Glutamatergic neuron (in vitro differentiated cells): ENCODE measurements around the gene NPR3. TPM values are rescaled to one million over a fixed set of nuclear protein-coding genes. Genes with fewer than 3 reads are reported as not detected.

Source experiments
- DNase-seq: peaks from one replicate; pipeline ENCODE4 v3.0.0; 2022
- H3K27ac Mint-ChIP-seq: one replicate; pipeline ENCODE4 v1.8.0; 2020; ENCODE audit warnings: mild to moderate bottlenecking, mixed read lengths, inconsistent platforms; ENCODE audit not compliant: unreplicated experiment
- H3K27me3 Mint-ChIP-seq: one replicate; pipeline ENCODE4 v1.8.0; 2020; ENCODE audit warnings: mild to moderate bottlenecking, moderate library complexity, mixed read lengths, inconsistent platforms; ENCODE audit not compliant: unreplicated experiment
- H3K36me3 Mint-ChIP-seq: one replicate; pipeline ENCODE4 v1.8.0; 2020; ENCODE audit warnings: mild to moderate bottlenecking, mixed read lengths, inconsistent platforms; ENCODE audit not compliant: unreplicated experiment
- H3K4me1 Mint-ChIP-seq: one replicate; pipeline ENCODE4 v1.8.0; 2020; ENCODE audit warnings: mild to moderate bottlenecking, low read depth, mixed read lengths, inconsistent platforms; ENCODE audit not compliant: unreplicated experiment
- H3K4me3 Mint-ChIP-seq: one replicate; pipeline ENCODE4 v1.8.0; 2020; ENCODE audit warnings: mild to moderate bottlenecking, mixed read lengths, inconsistent platforms; ENCODE audit not compliant: unreplicated experiment
- H3K9me3 Mint-ChIP-seq: one replicate; pipeline ENCODE4 v1.8.0; 2020; ENCODE audit warnings: mild to moderate bottlenecking, moderate library complexity, mixed read lengths, inconsistent platforms; ENCODE audit not compliant: unreplicated experiment
- total RNA-seq: library from RNA; stranded (reverse); fragmentation: NEBNext Ultra II Directional; extraction: Animal tissue kit (Norgen Biotek cat#: 25700); gene quantifications from one replicate; pipeline ENCODE4 v1.2.1, GENCODE V29; 2021; ENCODE audit not compliant: unreplicated experiment
- TF ChIP-seq, protein P1 (sequence below): fragments of 200-600 bp; sonication (generic); IDR thresholded peaks from one replicate; pipeline ENCODE4 v1.5.0; 2021; ENCODE audit not compliant: partially characterized antibody, unreplicated experiment

Gene NPR3
- total RNA-seq, 1 donor from 2014 or later, result not detected

DNA sequence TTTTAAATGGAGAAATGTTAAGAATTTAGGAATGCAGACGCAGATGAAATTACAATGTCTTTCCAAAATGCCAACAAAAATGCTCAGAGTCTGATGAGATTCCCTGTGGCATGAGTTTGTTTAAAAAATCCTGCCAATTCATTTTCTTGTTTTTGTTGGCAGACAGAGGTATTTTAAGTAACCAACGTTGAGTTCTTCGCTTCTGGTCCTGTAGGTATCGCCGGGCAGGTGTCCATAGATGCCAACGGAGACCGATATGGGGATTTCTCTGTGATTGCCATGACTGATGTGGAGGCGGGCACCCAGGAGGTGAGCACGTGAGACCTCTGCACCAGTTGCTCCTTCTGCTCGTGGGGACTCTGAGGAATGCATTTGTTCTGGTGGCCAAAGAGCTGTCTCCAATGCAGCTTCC, 69.4 kb downstream of the NPR3 start:
- Mint-ChIP-seq H3K36me3 (no peaks in the 10 kb centered on the region), H3K27ac (no peak overlapping the region), H3K4me1 (no peaks in the 10 kb centered on the region), H3K9me3 (no peaks in the 10 kb centered on the region), H3K27me3 (no peaks in the 10 kb centered on the region), H3K4me3 (no peak overlapping the region)
- TF ChIP-seq, protein P1, sequence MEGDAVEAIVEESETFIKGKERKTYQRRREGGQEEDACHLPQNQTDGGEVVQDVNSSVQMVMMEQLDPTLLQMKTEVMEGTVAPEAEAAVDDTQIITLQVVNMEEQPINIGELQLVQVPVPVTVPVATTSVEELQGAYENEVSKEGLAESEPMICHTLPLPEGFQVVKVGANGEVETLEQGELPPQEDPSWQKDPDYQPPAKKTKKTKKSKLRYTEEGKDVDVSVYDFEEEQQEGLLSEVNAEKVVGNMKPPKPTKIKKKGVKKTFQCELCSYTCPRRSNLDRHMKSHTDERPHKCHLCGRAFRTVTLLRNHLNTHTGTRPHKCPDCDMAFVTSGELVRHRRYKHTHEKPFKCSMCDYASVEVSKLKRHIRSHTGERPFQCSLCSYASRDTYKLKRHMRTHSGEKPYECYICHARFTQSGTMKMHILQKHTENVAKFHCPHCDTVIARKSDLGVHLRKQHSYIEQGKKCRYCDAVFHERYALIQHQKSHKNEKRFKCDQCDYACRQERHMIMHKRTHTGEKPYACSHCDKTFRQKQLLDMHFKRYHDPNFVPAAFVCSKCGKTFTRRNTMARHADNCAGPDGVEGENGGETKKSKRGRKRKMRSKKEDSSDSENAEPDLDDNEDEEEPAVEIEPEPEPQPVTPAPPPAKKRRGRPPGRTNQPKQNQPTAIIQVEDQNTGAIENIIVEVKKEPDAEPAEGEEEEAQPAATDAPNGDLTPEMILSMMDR, result no peak
- DNase-seq, result no peak

DNA sequence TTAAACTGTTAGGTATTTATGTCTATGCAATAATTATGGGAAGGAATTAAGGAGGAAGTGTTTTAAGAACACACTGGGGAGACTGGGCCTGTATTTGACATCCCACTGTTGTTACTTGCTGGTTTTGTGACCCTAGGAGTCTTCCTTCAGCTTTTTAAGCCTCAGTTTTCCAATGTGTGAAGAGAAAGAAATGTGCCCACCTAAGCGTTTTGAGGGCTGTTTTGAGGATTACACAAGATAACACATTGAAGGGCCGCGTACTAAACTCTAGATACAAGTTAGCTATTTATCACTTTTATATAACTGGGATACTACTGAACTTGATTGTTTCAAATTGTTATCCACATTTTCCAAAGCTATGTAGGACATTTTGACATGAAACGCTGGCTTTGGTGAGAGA, 72.5 kb downstream of the NPR3 start:
- no peak overlapping the region for H3K4me3 Mint-ChIP-seq

DNA sequence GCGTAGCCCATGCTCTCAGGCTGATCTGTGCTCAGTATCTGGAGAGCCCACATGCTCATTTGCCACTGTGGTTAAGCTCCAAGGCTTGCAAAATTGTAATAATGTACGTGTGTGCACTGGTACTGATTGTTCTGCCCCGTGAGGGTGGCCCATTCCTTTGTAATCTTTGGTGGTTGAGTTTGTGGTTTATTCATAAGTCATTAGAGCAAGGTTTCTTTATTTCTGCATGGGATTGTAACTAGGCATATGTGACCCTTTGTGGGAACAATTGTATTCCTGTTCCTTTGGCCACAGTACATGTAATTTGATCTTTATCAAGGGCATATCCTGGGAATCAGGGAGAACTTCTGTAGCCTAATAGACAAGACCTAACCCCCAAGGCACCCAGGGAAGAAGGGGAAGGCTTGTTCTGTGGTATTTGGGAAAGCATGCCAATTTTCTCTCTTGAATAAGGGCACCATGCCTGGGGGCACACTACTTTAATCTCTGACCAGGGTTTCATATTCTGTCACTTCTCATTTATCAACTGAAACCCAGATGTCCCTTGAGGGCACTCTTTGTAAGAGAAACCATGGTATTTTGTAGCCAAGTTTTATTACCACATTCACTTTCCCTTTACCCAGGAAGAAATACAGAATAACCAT, 74.6 kb downstream of the NPR3 start:
- no peaks in the 10 kb centered on the region for H3K9me3 Mint-ChIP-seq
- no peak overlapping the region for H3K4me3 Mint-ChIP-seq

More for the DNA sequence above, 72.5 kb downstream of the NPR3 start:
- no peak for DNase-seq
- Mint-ChIP-seq H3K4me1 (peaks cover 1% of the 10 kb centered on the region), H3K36me3 (no peaks in the 10 kb centered on the region), H3K27ac (no peak overlapping the region), H3K27me3 (no peaks in the 10 kb centered on the region), H3K9me3 (no peaks in the 10 kb centered on the region)
- TF ChIP-seq, protein P1, result no peak

DNA sequence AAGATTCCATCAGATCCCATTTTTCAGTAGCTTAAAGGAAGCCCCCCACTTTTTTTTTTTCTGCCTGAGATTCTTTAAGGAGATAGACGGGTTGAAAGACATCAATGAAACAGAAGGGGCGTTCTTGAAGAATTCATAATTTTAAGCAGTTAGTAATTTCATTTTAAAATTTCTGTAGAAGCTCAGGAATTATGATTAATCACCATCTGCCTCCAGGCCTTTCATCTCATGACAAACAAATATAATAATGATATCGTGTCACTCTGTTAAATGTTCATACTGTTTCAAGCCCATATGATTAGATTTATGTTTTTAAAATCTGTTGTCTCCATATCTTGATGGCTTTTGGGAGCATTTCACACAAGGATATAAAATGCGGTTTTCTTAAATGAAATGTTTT, 75.2 kb downstream of the NPR3 start:
- DNase-seq, result no peak
- H3K36me3 Mint-ChIP-seq, result no peaks in the 10 kb centered on the region
- peaks cover 1% of the 10 kb centered on the region for H3K4me1 Mint-ChIP-seq
- H3K27ac Mint-ChIP-seq, result no peak overlapping the region
- peaks cover 2% of the 10 kb centered on the region for H3K27me3 Mint-ChIP-seq
- H3K9me3 Mint-ChIP-seq, result no peaks in the 10 kb centered on the region
- TF ChIP-seq, protein P1, result no peak
- no peak overlapping the region for H3K4me3 Mint-ChIP-seq

More for the DNA sequence above, 74.6 kb downstream of the NPR3 start:
- no peak overlapping the region for H3K27ac Mint-ChIP-seq
- H3K4me1 Mint-ChIP-seq, result peaks cover 1% of the 10 kb centered on the region
- H3K36me3 Mint-ChIP-seq, result no peaks in the 10 kb centered on the region
- peaks cover 2% of the 10 kb centered on the region for H3K27me3 Mint-ChIP-seq
- TF ChIP-seq, protein P1, result no peak
- DNase-seq, result no peak

DNA sequence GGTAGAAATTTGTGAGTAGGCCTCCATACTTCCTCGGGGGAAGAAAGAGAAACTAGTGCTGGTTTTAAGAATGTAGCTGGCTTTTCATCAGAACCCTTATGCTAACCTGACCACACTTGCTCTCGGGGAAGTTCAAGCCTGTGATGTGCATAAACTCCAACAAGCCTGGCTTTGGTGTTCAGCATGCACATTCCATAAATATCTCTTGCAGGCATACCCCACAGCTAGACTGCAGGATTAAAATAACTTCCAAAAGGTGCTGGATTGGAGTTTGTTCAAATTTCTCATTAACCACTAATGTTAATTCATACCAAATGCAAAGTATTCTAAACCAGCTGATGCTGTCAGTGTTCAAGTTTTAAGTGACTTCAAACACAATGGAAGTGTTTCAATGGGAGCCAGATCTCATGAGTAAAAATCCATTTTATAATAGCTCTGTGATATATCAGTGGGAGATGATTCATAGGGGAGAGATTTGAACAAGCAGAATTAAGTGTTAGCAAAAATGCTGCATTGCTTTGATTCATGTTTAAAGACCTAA, 79.4 kb downstream of the NPR3 start:
- Mint-ChIP-seq H3K27ac (no peak overlapping the region), H3K9me3 (no peaks in the 10 kb centered on the region), H3K27me3 (peaks cover 2% of the 10 kb centered on the region), H3K4me3 (no peak overlapping the region), H3K4me1 (peaks cover 1% of the 10 kb centered on the region), H3K36me3 (no peaks in the 10 kb centered on the region)
- DNase-seq, result no peak
- TF ChIP-seq, protein P1, result no peak
